ENCODE measurements around the gene NAALADL2.

DNA sequence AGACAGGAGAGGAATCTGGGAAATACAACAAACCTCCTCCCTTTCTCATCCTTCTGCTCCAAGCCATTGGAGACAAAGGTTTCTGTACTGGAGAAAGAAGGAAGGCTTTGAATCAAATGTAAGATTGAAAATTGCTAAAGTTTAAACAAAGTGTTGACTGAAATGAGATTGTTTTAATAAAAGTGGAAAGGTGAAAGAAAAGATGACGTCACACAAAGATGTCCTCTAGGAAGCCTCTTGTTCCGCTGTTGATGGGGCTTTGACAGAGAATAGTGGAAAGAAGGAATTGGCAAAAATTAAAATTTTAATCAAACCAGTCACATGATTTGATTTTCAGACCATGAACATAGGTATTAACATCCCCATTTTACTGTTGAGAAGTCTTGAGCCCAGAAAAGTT, 967.6 kb downstream of the NAALADL2 start:
- TF ChIP-seq, protein P1, sequence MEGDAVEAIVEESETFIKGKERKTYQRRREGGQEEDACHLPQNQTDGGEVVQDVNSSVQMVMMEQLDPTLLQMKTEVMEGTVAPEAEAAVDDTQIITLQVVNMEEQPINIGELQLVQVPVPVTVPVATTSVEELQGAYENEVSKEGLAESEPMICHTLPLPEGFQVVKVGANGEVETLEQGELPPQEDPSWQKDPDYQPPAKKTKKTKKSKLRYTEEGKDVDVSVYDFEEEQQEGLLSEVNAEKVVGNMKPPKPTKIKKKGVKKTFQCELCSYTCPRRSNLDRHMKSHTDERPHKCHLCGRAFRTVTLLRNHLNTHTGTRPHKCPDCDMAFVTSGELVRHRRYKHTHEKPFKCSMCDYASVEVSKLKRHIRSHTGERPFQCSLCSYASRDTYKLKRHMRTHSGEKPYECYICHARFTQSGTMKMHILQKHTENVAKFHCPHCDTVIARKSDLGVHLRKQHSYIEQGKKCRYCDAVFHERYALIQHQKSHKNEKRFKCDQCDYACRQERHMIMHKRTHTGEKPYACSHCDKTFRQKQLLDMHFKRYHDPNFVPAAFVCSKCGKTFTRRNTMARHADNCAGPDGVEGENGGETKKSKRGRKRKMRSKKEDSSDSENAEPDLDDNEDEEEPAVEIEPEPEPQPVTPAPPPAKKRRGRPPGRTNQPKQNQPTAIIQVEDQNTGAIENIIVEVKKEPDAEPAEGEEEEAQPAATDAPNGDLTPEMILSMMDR (IDR thresholded peaks at IDR 0.05) = no peak
- TF ChIP-seq POLR2A (IDR thresholded peaks at IDR 0.05) = no peak

Measured in uterus (tissue), 2 donors.